ENCODE data around the gene CCDC136.

The CCDC136 gene

GRCh38 chr7:128805225-128805624, 13.5 kb downstream of the CCDC136 start:
- TF ChIP-seq ZFX (IDR thresholded peaks at IDR 0.05; ENCODE audit: borderline replicate concordance) = no peak
- TF ChIP-seq CTCF (IDR thresholded peaks at IDR 0.05) = no peak
- H3K27ac ChIP-seq = no peak overlapping the region

GRCh38 chr7:128807191-128807590, 15.4 kb downstream of the CCDC136 start:
- no peak overlapping the region for H3K27ac ChIP-seq
- TF ChIP-seq ZFX (IDR thresholded peaks at IDR 0.05; ENCODE audit: borderline replicate concordance) = no peak
- no peak for TF ChIP-seq CTCF (IDR thresholded peaks at IDR 0.05)

- TF ChIP-seq ZFX (IDR thresholded peaks at IDR 0.05; ENCODE audit: borderline replicate concordance) (no peak), CTCF (IDR thresholded peaks at IDR 0.05) (no peak)
- no peak overlapping the region for H3K27ac ChIP-seq
These were observed 17.6 kb downstream of the CCDC136 start for GRCh38 chr7:128809363-128809762.

- no peak for TF ChIP-seq CTCF (IDR thresholded peaks at IDR 0.05)
- TF ChIP-seq ZFX (IDR thresholded peaks at IDR 0.05; ENCODE audit: borderline replicate concordance) = no peak
- no peak overlapping the region for H3K27ac ChIP-seq
These were observed 18.7 kb downstream of the CCDC136 start for GRCh38 chr7:128810473-128810872.

- no peak for TF ChIP-seq ZFX (IDR thresholded peaks at IDR 0.05; ENCODE audit: borderline replicate concordance)
- TF ChIP-seq CTCF (IDR thresholded peaks at IDR 0.05) = no peak
- no peak overlapping the region for H3K27ac ChIP-seq
These were observed 19.2 kb downstream of the CCDC136 start for GRCh38 chr7:128810997-128811396.

- no peak overlapping the region for H3K27ac ChIP-seq
- TF ChIP-seq ZFX (IDR thresholded peaks at IDR 0.05; ENCODE audit: borderline replicate concordance) (no peak), CTCF (IDR thresholded peaks at IDR 0.05) (no peak)
These were observed 20.1 kb downstream of the CCDC136 start for GRCh38 chr7:128811631-128812430.

GRCh38 chr7:128812514-128813168, 20.9 kb downstream of the CCDC136 start:
- H3K27ac ChIP-seq = no peak overlapping the region
- TF ChIP-seq CTCF (IDR thresholded peaks at IDR 0.05) (no peak), ZFX (IDR thresholded peaks at IDR 0.05; ENCODE audit: borderline replicate concordance) (no peak)

Measured in 22Rv1 (cell line).